Natural killer cell (primary cell): ENCODE results near the gene SLC6A13. TPM values are rescaled to one million over a fixed set of nuclear protein-coding genes. Genes with fewer than 3 reads are reported as not detected.
A peak's percentile ranks its signal among the peaks of the same experiment; 100 is the strongest.

Experiments used
- ATAC-seq, 3 donors: fragments of 150-1000 bp in 2 of 3; fragments of 200-7000 bp in 1 of 3; cut with Tn5 transposase; 1 replicate in 1 of 3; 2 replicates in 2 of 3; pipeline ENCODE4 v1.10.0; 2021; ENCODE audit warnings: mild to moderate bottlenecking in 2 of 3, moderate library complexity in 2 of 3
- DNase-seq, 2 donors: peaks; one replicate each; pipeline versions ENCODE4 v3.0.0 to v3.0.0-alpha.2; 2013 to 2021; ENCODE audit warnings: mixed read lengths in 1 of 2
- H3K27ac ChIP-seq: one replicate; pipeline ENCODE4 v1.5.1; 2013; ENCODE audit warnings: mild to moderate bottlenecking, low read length
- H3K27me3 ChIP-seq: one replicate; pipeline ENCODE4 v1.6.1; 2013; ENCODE audit warnings: low read length; ENCODE audit not compliant: control insufficient read depth, insufficient read depth
- H3K36me3 ChIP-seq: one replicate; pipeline ENCODE4 v1.6.1; 2013; ENCODE audit warnings: low read length; ENCODE audit not compliant: control insufficient read depth, insufficient read depth
- H3K4me1 ChIP-seq: one replicate; pipeline ENCODE4 v1.6.1; 2013; ENCODE audit warnings: low read length; ENCODE audit not compliant: control insufficient read depth, insufficient read depth
- H3K4me3 ChIP-seq: one replicate; pipeline ENCODE4 v1.5.1; 2013; ENCODE audit warnings: low read length
- H3K9me3 ChIP-seq: one replicate; pipeline ENCODE4 v1.6.1; 2013; ENCODE audit warnings: low read length; ENCODE audit not compliant: control insufficient read depth, insufficient read depth
- H3K27ac Mint-ChIP-seq, 2 donors: one replicate each; pipeline ENCODE4 v1.8.0; 2022; ENCODE audit warnings: mild to moderate bottlenecking in 2 of 2, mixed read lengths in 2 of 2, moderate library complexity in 1 of 2
- H3K27me3 Mint-ChIP-seq, 2 donors: one replicate each; pipeline ENCODE4 v1.8.0; 2022; ENCODE audit warnings: low read depth in 2 of 2, mixed read lengths in 2 of 2
- H3K36me3 Mint-ChIP-seq: one replicate; pipeline ENCODE4 v1.8.0; 2022; ENCODE audit warnings: mixed read lengths
- H3K4me1 Mint-ChIP-seq, 2 donors: one replicate each; pipeline ENCODE4 v1.8.0; 2022; ENCODE audit warnings: mixed read lengths in 2 of 2
- H3K4me3 Mint-ChIP-seq: one replicate; pipeline ENCODE4 v1.8.0; 2022; ENCODE audit warnings: mild to moderate bottlenecking, moderate library complexity, mixed read lengths
- H3K9me3 Mint-ChIP-seq, 2 donors: one replicate each; pipeline ENCODE4 v1.8.0; 2022; ENCODE audit warnings: mixed read lengths in 2 of 2
- CTCF ChIP-seq: fragments of 200-600 bp; IDR thresholded peaks from one replicate; pipeline ENCODE4 v1.8.0; 2022; ENCODE audit warnings: antibody characterized with exemption
- WGBS: methylation state at CpG from one replicate; pipeline ENCODE4 v1.1.7; 2013; ENCODE audit warnings: missing lambda C conversion rate; ENCODE audit not compliant: insufficient coverage; 5-methylcytosine and 5-hydroxymethylcytosine counted together
- intact Hi-C: fragments of 100-400 bp; cut with micrococcal nuclease; formaldehyde crosslinking; loops from one replicate; pipeline ENCODE4 v1.14.2; 2022
- total RNA-seq, 4 donors: library from RNA; stranded (reverse); fragments of 120-200 nt in 1 of 4; gene quantifications; one replicate each; pipeline versions ENCODE4 v1.2.3 to v1.2.4, GENCODE V29; 2013 to 2022

SLC6A13 gene
- total RNA-seq, 3 donors from 2014 or later (not counting 1 experiment from before 2014, with no cell fraction given), result 0.79 to 2.2 TPM; not detected in 1

DNA sequence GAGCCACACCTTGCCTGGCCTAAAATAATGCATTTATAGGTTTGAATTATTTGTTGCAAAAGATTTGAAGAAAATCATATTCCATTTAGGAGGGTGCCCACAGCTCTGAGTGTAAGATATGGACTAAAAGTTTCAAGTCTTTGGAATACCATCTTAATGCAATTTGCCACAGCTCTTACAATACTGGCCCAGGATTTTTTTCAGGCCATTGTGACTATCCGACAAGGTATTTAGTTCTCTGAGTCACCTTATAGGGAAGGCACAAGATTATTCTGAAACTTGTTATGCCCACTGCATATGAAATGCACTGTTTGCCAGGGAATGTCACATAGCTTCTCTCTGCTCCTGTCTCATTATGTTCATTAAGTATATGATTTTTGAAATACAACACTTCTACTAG lies 29.6 kb upstream of the SLC6A13 start:
- no peak for TF ChIP-seq CTCF
- 100% methylated on average over 1 of the region's 1 CpG for WGBS
- no peak for DNase-seq
- intact Hi-C loops, result no loop called here
- Mint-ChIP-seq H3K36me3 (peaks cover 35% of the 10 kb centered on the region), H3K27ac (peak overlapping the region; percentile 11 to 30), H3K4me1 (peaks cover 28 to 41% of the 10 kb centered on the region in 2 donors), H3K4me3 (no peak overlapping the region), H3K9me3 (no peaks in the 10 kb centered on the region), H3K27me3 (no peaks in the 10 kb centered on the region)
- Histone ChIP-seq H3K36me3 (peaks cover 65% of the 10 kb centered on the region), H3K9me3 (no peaks in the 10 kb centered on the region), H3K27ac (no peak overlapping the region), H3K4me1 (no peaks in the 10 kb centered on the region), H3K4me3 (no peak overlapping the region), H3K27me3 (no peaks in the 10 kb centered on the region)
- no peak for ATAC-seq

GRCh38 chr12:291153-291723 lies 28.6 kb upstream of the SLC6A13 start:
- intact Hi-C loops, result no loop called here
- no peak for TF ChIP-seq CTCF
- Histone ChIP-seq H3K27ac (no peak overlapping the region), H3K4me3 (no peak overlapping the region), H3K4me1 (no peaks in the 10 kb centered on the region), H3K9me3 (no peaks in the 10 kb centered on the region), H3K36me3 (peaks cover 61% of the 10 kb centered on the region), H3K27me3 (no peaks in the 10 kb centered on the region)
- Mint-ChIP-seq H3K4me1 (peaks cover 38 to 50% of the 10 kb centered on the region in 2 donors), H3K4me3 (no peak overlapping the region), H3K9me3 (no peaks in the 10 kb centered on the region), H3K36me3 (peaks cover 35% of the 10 kb centered on the region), H3K27ac (peak overlapping the region; percentile 27 to 37), H3K27me3 (no peaks in the 10 kb centered on the region)
- WGBS, result no CpG with 5 or more reads among the region's 1 CpG
- ATAC-seq (no peak), DNase-seq (no peak)

GRCh38 chr12:288687-289086 lies 26.1 kb upstream of the SLC6A13 start:
- H3K4me3 ChIP-seq, result no peak overlapping the region
- Mint-ChIP-seq H3K4me3 (no peak overlapping the region), H3K9me3 (no peaks in the 10 kb centered on the region), H3K27me3 (no peaks in the 10 kb centered on the region), H3K4me1 (peaks cover 50 to 62% of the 10 kb centered on the region in 2 donors), H3K27ac (no peak overlapping the region), H3K36me3 (peaks cover 27% of the 10 kb centered on the region)
- ATAC-seq (no peak), DNase-seq (no peak)
- 92% methylated on average over 5 of the region's 5 CpGs for WGBS
- no peaks in the 10 kb centered on the region for H3K27me3 ChIP-seq
- no peak for TF ChIP-seq CTCF
- H3K27ac ChIP-seq, result no peak overlapping the region
- no peaks in the 10 kb centered on the region for H3K4me1 ChIP-seq
- H3K36me3 ChIP-seq, result peaks cover 58% of the 10 kb centered on the region
- no peaks in the 10 kb centered on the region for H3K9me3 ChIP-seq
- intact Hi-C loops, result no loop called here
